K562 (cell line): ENCODE results near the gene ZDHHC22. TPM values are rescaled to one million over a fixed set of nuclear protein-coding genes. Genes with fewer than 3 reads are reported as not detected.

ENCODE experiments used
- ATAC-seq: fragments of 200-7000 bp; cut with Tn5 transposase; 3 replicates; pipeline ENCODE4 v1.9.1; 2020; ENCODE audit warnings: moderate library complexity
- BruUV-seq: library from RNA; stranded (reverse); fragments of 400-500 nt; replicated peaks from 2 replicates; lab custom pipeline; 2021; lab: Mats Ljungman, UMichigan
- CTCF ChIA-PET: fragments of 300-600 bp; formaldehyde crosslinking; extraction: SDS; loops from one replicate; lab custom pipeline; 2021; ENCODE audit warnings: low intra/inter-chr PET ratio; lab: Yijun Ruan, JAX
- POLR2A ChIA-PET: fragments of 300-600, 350-650 bp; sonication (Branson Sonifier 250); formaldehyde crosslinking; extraction: SDS; loops from one replicate; lab custom pipeline; 2021; ENCODE audit warnings: antibody characterized with exemption, inconsistent platforms; lab: Yijun Ruan, JAX
- DNase-seq, 4 experiments: peaks; one replicate each; pipeline versions ENCODE4 v3.0.0 to v3.0.0-alpha.2; 2011 to 2018; ENCODE audit warnings: low spot score in 3 of 4, mixed read lengths in 3 of 4; ENCODE audit errors: extremely low read depth in 1 of 4
- FAIRE-seq: peaks from 2 replicates; lab custom pipeline; 2011; peaks lifted over from hg19 to GRCh38; lab: Jason Lieb, UNC
- H2AFZ ChIP-seq: 2 replicates; pipeline ENCODE4 v1.6.0; 2011; ENCODE audit warnings: low read depth, low read length, control low read depth, inconsistent platforms
- H3K27ac ChIP-seq: fragments of 200-600 bp; 3 replicates; pipeline ENCODE4 v1.8.0; 2011; ENCODE audit warnings: low read depth, mild to moderate bottlenecking, control low read depth, inconsistent platforms, low read length, moderate library complexity, mixed read lengths; ENCODE audit errors: extremely low read depth
- H3K27me3 ChIP-seq, 2 experiments: fragments of 300-600 bp in 1 of 2; 2 replicates in 1 of 2; 3 replicates in 1 of 2; pipeline versions ENCODE4 v1.6.0 to v1.8.0; 2011; ENCODE audit warnings: inconsistent platforms in 2 of 2, low read length in 2 of 2, mild to moderate bottlenecking in 1 of 2, mixed read lengths in 1 of 2, moderate library complexity in 1 of 2; ENCODE audit not compliant: control insufficient read depth in 2 of 2, insufficient read depth in 2 of 2
- H3K36me3 ChIP-seq: fragments of 300-600 bp; 3 replicates; pipeline ENCODE4 v1.8.0; 2011; ENCODE audit warnings: mild to moderate bottlenecking, low read length, inconsistent platforms; ENCODE audit not compliant: control insufficient read depth, insufficient read depth
- H3K4me1 ChIP-seq, 2 experiments: fragments of 200-600 bp in 1 of 2; replicated peaks in 1 of 2; 2 replicates in 1 of 2; 3 replicates in 1 of 2; pipeline versions ENCODE4 v1.5.1 to v1.8.0; 2011; ENCODE audit warnings: inconsistent platforms in 2 of 2, low read length in 2 of 2, mild to moderate bottlenecking in 1 of 2, mixed read lengths in 1 of 2, moderate library complexity in 1 of 2; ENCODE audit not compliant: control insufficient read depth in 2 of 2, insufficient read depth in 2 of 2
- H3K4me2 ChIP-seq: 2 replicates; pipeline ENCODE4 v1.6.1; 2011; ENCODE audit warnings: low read length, control low read depth, inconsistent platforms, mixed read lengths; ENCODE audit not compliant: insufficient read depth
- H3K4me3 ChIP-seq: fragments of 200-600 bp; sonication (generic), shearing (Covaris generic); 2 replicates; pipeline ENCODE4 v1.5.1; 2016; ENCODE audit warnings: control low read depth, inconsistent platforms
- H3K79me2 ChIP-seq: fragments of 200-600 bp; 3 replicates; pipeline ENCODE4 v1.8.0; 2011; ENCODE audit warnings: low read length, inconsistent platforms; ENCODE audit not compliant: control insufficient read depth, insufficient read depth
- H3K9ac ChIP-seq, 2 experiments: 2 replicates each; pipeline versions ENCODE4 v1.6.0 to v1.6.1; 2011; ENCODE audit warnings: low read depth in 2 of 2, low read length in 2 of 2, control low read depth in 1 of 2, inconsistent platforms in 1 of 2, mild to moderate bottlenecking in 1 of 2, mixed read lengths in 1 of 2; ENCODE audit not compliant: insufficient read depth in 1 of 2
- H3K9me1 ChIP-seq: one replicate; pipeline ENCODE4 v1.6.0; 2011; ENCODE audit warnings: inconsistent platforms, mild to moderate bottlenecking, low read length, moderate library complexity; ENCODE audit not compliant: control insufficient read depth, insufficient read depth
- H3K9me3 ChIP-seq: replicated peaks from 2 replicates; pipeline ENCODE4 v1.5.1; 2011; ENCODE audit warnings: low read depth, low read length, inconsistent platforms; ENCODE audit not compliant: control insufficient read depth, insufficient read depth
- H4K20me1 ChIP-seq: replicated peaks from 2 replicates; pipeline ENCODE4 v1.6.1; 2011; ENCODE audit warnings: low read length, inconsistent platforms, mixed read lengths; ENCODE audit not compliant: control insufficient read depth, insufficient read depth
- DACH1 ChIP-seq: fragments of 450-650 bp; IDR thresholded peaks from 2 replicates; pipeline ENCODE4 v1.6.1; 2018; ENCODE audit not compliant: partially characterized antibody
- GABPB2 ChIP-seq: fragments of 250-450 bp; sonication (Bioruptor Pico); conservative IDR thresholded peaks from 2 replicates; pipeline ENCODE4 v1.5.1; 2021; ENCODE audit warnings: mild to moderate bottlenecking
- HEY1 ChIP-seq: fragments of 250-450 bp; sonication (Bioruptor Pico); IDR thresholded peaks from 2 replicates; pipeline ENCODE4 v1.5.0; 2020; ENCODE audit warnings: mild to moderate bottlenecking, moderate library complexity, borderline replicate concordance
- KLF10 ChIP-seq: fragments of 250-450 bp; sonication (Bioruptor Pico); IDR thresholded peaks from 2 replicates; pipeline ENCODE4 v1.6.1; 2021; ENCODE audit warnings: matching md5 sums
- NCOA4 ChIP-seq: fragments of 450-650 bp; IDR thresholded peaks from 2 replicates; pipeline ENCODE4 v1.6.1; 2018; ENCODE audit warnings: mild to moderate bottlenecking; ENCODE audit not compliant: partially characterized antibody
- NFRKB ChIP-seq: fragments of 450-650 bp; IDR thresholded peaks from 2 replicates; pipeline ENCODE4 v1.6.1; 2016; ENCODE audit warnings: low read depth
- NR1H2 ChIP-seq: sonication (generic); formaldehyde crosslinking; IDR thresholded peaks from 2 replicates; pipeline ENCODE4 v1.4.0; 2020; ENCODE audit warnings: mild to moderate bottlenecking, missing genetic modification reagents
- XRCC5 ChIP-seq: fragments of 200-400 bp; formaldehyde crosslinking; IDR thresholded peaks from 2 replicates; pipeline ENCODE4 v1.6.1; 2017; ENCODE audit warnings: low read depth, mild to moderate bottlenecking, low read length
- ZBTB7A ChIP-seq: IDR thresholded peaks from 2 replicates; pipeline ENCODE4 v1.6.1; 2011; ENCODE audit warnings: low read depth, mild to moderate bottlenecking, low read length, moderate library complexity, borderline replicate concordance; ENCODE audit not compliant: control insufficient read depth
- ZFPM2 ChIP-seq: fragments of 250-450 bp; sonication (Bioruptor Pico); IDR thresholded peaks from 2 replicates; pipeline ENCODE4 v1.5.1; 2022; ENCODE audit warnings: mild to moderate bottlenecking
- ZNF263 ChIP-seq: sonication (generic); formaldehyde crosslinking; IDR thresholded peaks from 2 replicates; pipeline ENCODE4 v1.8.0; 2022; ENCODE audit warnings: mild to moderate bottlenecking, missing genetic modification reagents, borderline replicate concordance
- ZNF830 ChIP-seq: fragments of 250-450 bp; sonication (Bioruptor Pico); IDR thresholded peaks from 2 replicates; pipeline ENCODE4 v1.5.0; 2021; ENCODE audit warnings: mild to moderate bottlenecking
- WGBS: fragments of 100-300 bp; shearing (Covaris generic); methylation state at CpG from one replicate; pipeline ENCODE4 v1.1.6; 2016; ENCODE audit warnings: low coverage, mixed read lengths; ENCODE audit not compliant: insufficient coverage; ENCODE audit errors: missing lambda C conversion rate; 5-methylcytosine and 5-hydroxymethylcytosine counted together
- in situ Hi-C: fragments of 300-500 bp; cut with MboI; formaldehyde crosslinking; loops from 4 replicates; pipeline ENCODE4 v1.15.0; 2018; ENCODE audit warnings: inconsistent platforms, mixed read lengths
- intact Hi-C: fragments of 100-400 bp; cut with micrococcal nuclease; formaldehyde crosslinking; loops from 2 replicates; pipeline ENCODE4 v1.14.2; 2022
- polyA plus RNA-seq, 8 experiments: library from polyadenylated mRNA; depleted of rRNA in 4 of 8; stranded (reverse) in 5 of 8; unstranded in 3 of 8; fragments of >200 nt; fragmentation: Nextera tagmentation in 2 of 8; fragmentation: Illumina TruSeq in 1 of 8; extraction: Ambion mirVana in 2 of 8; extraction: Trizol in 1 of 8; gene quantifications; 2 replicates each; pipeline versions ENCODE4 v1.2.1 to v1.2.3, GENCODE V29; 2011 to 2014; ENCODE audit warnings: inconsistent platforms in 1 of 8, missing spikeins in 1 of 8
- total RNA-seq, 7 experiments: library from RNA; depleted of rRNA in 6 of 7; stranded (reverse); fragments of >200 nt in 6 of 7; fragmentation: Illumina TruSeq in 2 of 7; extraction: Trizol in 2 of 7; gene quantifications; 2 replicates each; pipeline versions ENCODE4 v1.2.1 to v1.2.3, GENCODE V29; 2011 to 2021; ENCODE audit warnings: low replicate concordance in 1 of 7
- TF ChIP-seq, protein P1 (sequence below), 2 experiments: fragments of 450-650 bp in 1 of 2; sonication (generic) in 1 of 2; formaldehyde crosslinking in 1 of 2; IDR thresholded peaks in 1 of 2; conservative IDR thresholded peaks in 1 of 2; 2 replicates each; pipeline versions ENCODE4 v1.6.1 to v1.8.1; 2016 to 2023; ENCODE audit warnings: mild to moderate bottlenecking in 2 of 2, moderate library complexity in 2 of 2, inconsistent platforms in 1 of 2, missing genetic modification reagents in 1 of 2
- TF ChIP-seq, protein P2 (sequence below): sonication (generic); formaldehyde crosslinking; IDR thresholded peaks from 2 replicates; pipeline ENCODE4 v1.8.0; 2023; ENCODE audit warnings: missing genetic modification reagents, mild to moderate bottlenecking, borderline replicate concordance
- TF ChIP-seq, protein P3 (sequence below): IDR thresholded peaks from 2 replicates; pipeline ENCODE4 v1.6.1; 2011; ENCODE audit warnings: borderline replicate concordance, low read depth, mild to moderate bottlenecking, moderate library complexity, low read length; ENCODE audit not compliant: insufficient read depth, poor library complexity, severe bottlenecking

Gene ZDHHC22
- total and polyA plus RNA-seq, 9 of the 15 experiments (the other 6 are each of a cell fraction or from before 2014, with no cell fraction given), result not detected

DNA sequence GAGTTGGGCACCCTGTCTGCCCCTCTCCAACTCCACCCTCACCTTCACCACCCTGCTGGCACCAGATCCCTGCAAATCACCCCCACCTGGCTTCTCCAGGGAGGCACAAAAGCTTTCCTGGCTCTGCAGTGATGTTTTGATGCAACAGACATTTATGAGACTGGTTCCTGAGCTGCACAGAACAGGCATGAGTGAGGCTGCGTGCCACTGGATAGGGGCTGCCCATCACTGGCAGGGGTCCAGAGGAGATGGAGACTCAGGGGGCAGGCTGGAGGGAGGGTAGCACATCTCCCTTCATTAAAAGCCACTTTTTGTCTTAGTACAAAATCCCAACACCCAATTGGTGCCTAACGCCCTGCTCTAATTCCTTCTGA is 17.3 kb upstream of the ZDHHC22 start:
- intact Hi-C loops, result no loop called here
- no peak overlapping the region for H2AFZ ChIP-seq
- no peaks in the 10 kb centered on the region for H4K20me1 ChIP-seq
- no peaks in the 10 kb centered on the region for H3K79me2 ChIP-seq
- BruUV-seq, result no TSS peak
- peaks cover 0 to 28% of the 10 kb centered on the region in 2 experiments; a peak in 3 of 5 replicates for H3K27me3 ChIP-seq
- ChIA-PET CTCF (no interaction called here), POLR2A (no interaction called here)
- in situ Hi-C loops, result no loop called here
- ATAC-seq (no peak), DNase-seq (no peak), FAIRE-seq (no peak)
- no peaks in the 10 kb centered on the region for H3K9me3 ChIP-seq
- no peak overlapping the region for H3K27ac ChIP-seq
- H3K9me1 ChIP-seq, result no peaks in the 10 kb centered on the region
- H3K4me3 ChIP-seq, result no peak overlapping the region
- H3K9ac ChIP-seq, result no peak overlapping the region
- 0% methylated on average over 2 of the region's 2 CpGs for WGBS
- H3K4me2 ChIP-seq, result no peak overlapping the region
- peaks cover 2 to 8% of the 10 kb centered on the region in 2 experiments; a peak in 3 of 5 replicates for H3K4me1 ChIP-seq
- H3K36me3 ChIP-seq, result no peaks in the 10 kb centered on the region
- no peak for TF ChIP-seq NR1H2 (CRISPR knock-in tag)
- no peak for TF ChIP-seq ZFPM2 (CRISPR knock-in tag)
- no peak for TF ChIP-seq ZNF263 (CRISPR knock-in tag)
- no peak for TF ChIP-seq NFRKB
- TF ChIP-seq, protein P1, sequence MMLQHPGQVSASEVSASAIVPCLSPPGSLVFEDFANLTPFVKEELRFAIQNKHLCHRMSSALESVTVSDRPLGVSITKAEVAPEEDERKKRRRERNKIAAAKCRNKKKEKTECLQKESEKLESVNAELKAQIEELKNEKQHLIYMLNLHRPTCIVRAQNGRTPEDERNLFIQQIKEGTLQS (IDR thresholded peaks at IDR 0.05), result no peak
- TF ChIP-seq, protein P1 (CRISPR knock-in tag; conservative IDR thresholded peaks at IDR 0.05), result no peak
- no peak for TF ChIP-seq DACH1
- TF ChIP-seq XRCC5, result no peak
- no peak for TF ChIP-seq ZNF830
- TF ChIP-seq ZBTB7A, result no peak
- TF ChIP-seq, protein P2, sequence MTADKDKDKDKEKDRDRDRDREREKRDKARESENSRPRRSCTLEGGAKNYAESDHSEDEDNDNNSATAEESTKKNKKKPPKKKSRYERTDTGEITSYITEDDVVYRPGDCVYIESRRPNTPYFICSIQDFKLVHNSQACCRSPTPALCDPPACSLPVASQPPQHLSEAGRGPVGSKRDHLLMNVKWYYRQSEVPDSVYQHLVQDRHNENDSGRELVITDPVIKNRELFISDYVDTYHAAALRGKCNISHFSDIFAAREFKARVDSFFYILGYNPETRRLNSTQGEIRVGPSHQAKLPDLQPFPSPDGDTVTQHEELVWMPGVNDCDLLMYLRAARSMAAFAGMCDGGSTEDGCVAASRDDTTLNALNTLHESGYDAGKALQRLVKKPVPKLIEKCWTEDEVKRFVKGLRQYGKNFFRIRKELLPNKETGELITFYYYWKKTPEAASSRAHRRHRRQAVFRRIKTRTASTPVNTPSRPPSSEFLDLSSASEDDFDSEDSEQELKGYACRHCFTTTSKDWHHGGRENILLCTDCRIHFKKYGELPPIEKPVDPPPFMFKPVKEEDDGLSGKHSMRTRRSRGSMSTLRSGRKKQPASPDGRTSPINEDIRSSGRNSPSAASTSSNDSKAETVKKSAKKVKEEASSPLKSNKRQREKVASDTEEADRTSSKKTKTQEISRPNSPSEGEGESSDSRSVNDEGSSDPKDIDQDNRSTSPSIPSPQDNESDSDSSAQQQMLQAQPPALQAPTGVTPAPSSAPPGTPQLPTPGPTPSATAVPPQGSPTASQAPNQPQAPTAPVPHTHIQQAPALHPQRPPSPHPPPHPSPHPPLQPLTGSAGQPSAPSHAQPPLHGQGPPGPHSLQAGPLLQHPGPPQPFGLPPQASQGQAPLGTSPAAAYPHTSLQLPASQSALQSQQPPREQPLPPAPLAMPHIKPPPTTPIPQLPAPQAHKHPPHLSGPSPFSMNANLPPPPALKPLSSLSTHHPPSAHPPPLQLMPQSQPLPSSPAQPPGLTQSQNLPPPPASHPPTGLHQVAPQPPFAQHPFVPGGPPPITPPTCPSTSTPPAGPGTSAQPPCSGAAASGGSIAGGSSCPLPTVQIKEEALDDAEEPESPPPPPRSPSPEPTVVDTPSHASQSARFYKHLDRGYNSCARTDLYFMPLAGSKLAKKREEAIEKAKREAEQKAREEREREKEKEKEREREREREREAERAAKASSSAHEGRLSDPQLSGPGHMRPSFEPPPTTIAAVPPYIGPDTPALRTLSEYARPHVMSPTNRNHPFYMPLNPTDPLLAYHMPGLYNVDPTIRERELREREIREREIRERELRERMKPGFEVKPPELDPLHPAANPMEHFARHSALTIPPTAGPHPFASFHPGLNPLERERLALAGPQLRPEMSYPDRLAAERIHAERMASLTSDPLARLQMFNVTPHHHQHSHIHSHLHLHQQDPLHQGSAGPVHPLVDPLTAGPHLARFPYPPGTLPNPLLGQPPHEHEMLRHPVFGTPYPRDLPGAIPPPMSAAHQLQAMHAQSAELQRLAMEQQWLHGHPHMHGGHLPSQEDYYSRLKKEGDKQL (CRISPR knock-in tag), result no peak
- no peak for TF ChIP-seq HEY1 (CRISPR knock-in tag)
- TF ChIP-seq NCOA4, result no peak
- TF ChIP-seq, protein P3, sequence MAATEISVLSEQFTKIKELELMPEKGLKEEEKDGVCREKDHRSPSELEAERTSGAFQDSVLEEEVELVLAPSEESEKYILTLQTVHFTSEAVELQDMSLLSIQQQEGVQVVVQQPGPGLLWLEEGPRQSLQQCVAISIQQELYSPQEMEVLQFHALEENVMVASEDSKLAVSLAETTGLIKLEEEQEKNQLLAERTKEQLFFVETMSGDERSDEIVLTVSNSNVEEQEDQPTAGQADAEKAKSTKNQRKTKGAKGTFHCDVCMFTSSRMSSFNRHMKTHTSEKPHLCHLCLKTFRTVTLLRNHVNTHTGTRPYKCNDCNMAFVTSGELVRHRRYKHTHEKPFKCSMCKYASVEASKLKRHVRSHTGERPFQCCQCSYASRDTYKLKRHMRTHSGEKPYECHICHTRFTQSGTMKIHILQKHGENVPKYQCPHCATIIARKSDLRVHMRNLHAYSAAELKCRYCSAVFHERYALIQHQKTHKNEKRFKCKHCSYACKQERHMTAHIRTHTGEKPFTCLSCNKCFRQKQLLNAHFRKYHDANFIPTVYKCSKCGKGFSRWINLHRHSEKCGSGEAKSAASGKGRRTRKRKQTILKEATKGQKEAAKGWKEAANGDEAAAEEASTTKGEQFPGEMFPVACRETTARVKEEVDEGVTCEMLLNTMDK, result no peak
- TF ChIP-seq KLF10 (CRISPR knock-in tag), result no peak
- TF ChIP-seq GABPB2 (CRISPR knock-in tag), result no peak
